Astrocyte (in vitro differentiated cells and primary cell): ENCODE results near the gene BRF1.

Experiments
- EZH2 ChIP-seq: IDR thresholded peaks from 2 replicates; pipeline ENCODE4 v1.6.1; 2012; ENCODE audit warnings: mild to moderate bottlenecking, low read length, inconsistent platforms; ENCODE audit not compliant: insufficient read depth
- TF ChIP-seq, protein P1 (sequence below): IDR thresholded peaks from 2 replicates; pipeline ENCODE4 v1.5.1; 2011; ENCODE audit warnings: low read depth, mild to moderate bottlenecking, inconsistent platforms, low read length, moderate library complexity; ENCODE audit not compliant: insufficient read depth

DNA sequence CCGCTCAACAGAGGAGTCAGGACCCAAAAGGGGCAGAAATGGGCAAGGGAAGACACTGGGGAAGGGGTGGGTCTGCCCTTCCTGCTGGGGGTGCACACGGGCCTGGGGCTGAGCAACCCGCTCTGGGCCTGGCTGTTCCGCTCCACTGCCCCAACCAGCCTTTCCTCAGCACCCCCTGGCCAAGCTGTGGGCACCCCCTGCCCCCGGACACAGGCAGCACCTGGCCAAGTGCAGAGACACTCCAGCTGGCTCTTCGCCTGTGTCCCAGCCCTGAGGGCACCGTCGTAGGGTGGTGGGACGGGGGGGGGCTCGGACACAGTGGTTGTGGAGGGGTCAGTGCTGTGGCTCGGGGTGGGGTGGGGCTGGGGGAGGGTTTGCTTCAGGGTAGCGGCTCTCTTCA lies 24.1 kb upstream of the BRF1 start:
- TF ChIP-seq, protein P1, sequence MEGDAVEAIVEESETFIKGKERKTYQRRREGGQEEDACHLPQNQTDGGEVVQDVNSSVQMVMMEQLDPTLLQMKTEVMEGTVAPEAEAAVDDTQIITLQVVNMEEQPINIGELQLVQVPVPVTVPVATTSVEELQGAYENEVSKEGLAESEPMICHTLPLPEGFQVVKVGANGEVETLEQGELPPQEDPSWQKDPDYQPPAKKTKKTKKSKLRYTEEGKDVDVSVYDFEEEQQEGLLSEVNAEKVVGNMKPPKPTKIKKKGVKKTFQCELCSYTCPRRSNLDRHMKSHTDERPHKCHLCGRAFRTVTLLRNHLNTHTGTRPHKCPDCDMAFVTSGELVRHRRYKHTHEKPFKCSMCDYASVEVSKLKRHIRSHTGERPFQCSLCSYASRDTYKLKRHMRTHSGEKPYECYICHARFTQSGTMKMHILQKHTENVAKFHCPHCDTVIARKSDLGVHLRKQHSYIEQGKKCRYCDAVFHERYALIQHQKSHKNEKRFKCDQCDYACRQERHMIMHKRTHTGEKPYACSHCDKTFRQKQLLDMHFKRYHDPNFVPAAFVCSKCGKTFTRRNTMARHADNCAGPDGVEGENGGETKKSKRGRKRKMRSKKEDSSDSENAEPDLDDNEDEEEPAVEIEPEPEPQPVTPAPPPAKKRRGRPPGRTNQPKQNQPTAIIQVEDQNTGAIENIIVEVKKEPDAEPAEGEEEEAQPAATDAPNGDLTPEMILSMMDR: no peak
- TF ChIP-seq EZH2: no peak
